GM23338 (cell line): Measurements from ENCODE around the gene YTHDF1.

ENCODE experiments used
- CREB1 ChIP-seq: fragments of 250-450 bp; sonication (Bioruptor Pico); IDR thresholded peaks from 2 replicates; pipeline ENCODE4 v1.5.0; 2020; ENCODE audit warnings: low read depth, mild to moderate bottlenecking, moderate library complexity
- CTCF ChIP-seq, 2 experiments: fragments of 200-600 bp in 1 of 2; sonication (generic) in 1 of 2; conservative IDR thresholded peaks; 2 replicates each; pipeline versions ENCODE4 v1.5.1 to v1.6.1; 2016 to 2017; ENCODE audit warnings: antibody characterized with exemption in 2 of 2, low read depth in 2 of 2, mild to moderate bottlenecking in 2 of 2, moderate library complexity in 1 of 2
- ETS1 ChIP-seq: IDR thresholded peaks from 2 replicates; pipeline ENCODE4 v1.6.1; 2016; ENCODE audit warnings: antibody characterized with exemption
- EZH2 ChIP-seq: fragments of 200-600 bp; sonication (generic); IDR thresholded peaks from one replicate; pipeline ENCODE4 v1.8.0; 2017; ENCODE audit warnings: antibody characterized with exemption, mild to moderate bottlenecking, low read depth; ENCODE audit not compliant: unreplicated experiment
- EZH2phosphoT487 ChIP-seq: fragments of 200-600 bp; sonication (generic); IDR thresholded peaks from one replicate; pipeline ENCODE4 v1.8.1; 2018; ENCODE audit warnings: antibody characterized with exemption; ENCODE audit not compliant: unreplicated experiment
- JUNB ChIP-seq: IDR thresholded peaks from one replicate; pipeline ENCODE4 v1.6.1; 2016; ENCODE audit warnings: antibody characterized with exemption; ENCODE audit not compliant: unreplicated experiment
- POLR2AphosphoS5 ChIP-seq: IDR thresholded peaks from 2 replicates; pipeline ENCODE4 v1.6.1; 2016; ENCODE audit warnings: antibody characterized with exemption, low read depth
- REST ChIP-seq: IDR thresholded peaks from one replicate; pipeline ENCODE4 v1.6.1; 2018; ENCODE audit warnings: antibody characterized with exemption; ENCODE audit not compliant: unreplicated experiment
- STAT1 ChIP-seq: IDR thresholded peaks from one replicate; pipeline ENCODE4 v1.6.1; 2016; ENCODE audit warnings: antibody characterized with exemption; ENCODE audit not compliant: unreplicated experiment
- ZNF114 ChIP-seq: fragments of 250-450 bp; sonication (Bioruptor Pico); IDR thresholded peaks from 2 replicates; pipeline ENCODE4 v1.5.0; 2020; ENCODE audit warnings: mild to moderate bottlenecking, moderate library complexity
- ZNF462 ChIP-seq: fragments of 250-450 bp; sonication (Bioruptor Pico); IDR thresholded peaks from 2 replicates; pipeline ENCODE4 v1.5.0; 2020; ENCODE audit warnings: mild to moderate bottlenecking, moderate library complexity

- TF ChIP-seq EZH2phosphoT487: no peak
- no peak for TF ChIP-seq CTCF (conservative IDR thresholded peaks at IDR 0.05; ENCODE audit: low read depth in 2 of 2)
- no peak for TF ChIP-seq ETS1
- TF ChIP-seq EZH2: no peak
- no peak for TF ChIP-seq POLR2AphosphoS5
- no peak for TF ChIP-seq REST
- no peak for TF ChIP-seq ZNF114 (CRISPR knock-in tag)
- no peak for TF ChIP-seq JUNB
- TF ChIP-seq STAT1: no peak
- no peak for TF ChIP-seq CREB1 (CRISPR knock-in tag)
- no peak for TF ChIP-seq ZNF462
Measured at GRCh38 chr20:63190828-63191227, 25.1 kb downstream of the YTHDF1 start.
